PFSK-1 (cell line): ENCODE data around the gene TRIM17.

Source experiments
- POLR2AphosphoS5 ChIP-seq: IDR thresholded peaks from 2 replicates; pipeline ENCODE4 v1.6.1; 2012; ENCODE audit warnings: low read depth, mild to moderate bottlenecking, control low read depth, low read length, moderate library complexity
- SIN3A ChIP-seq: IDR thresholded peaks from 2 replicates; pipeline ENCODE4 v1.6.1; 2012; ENCODE audit warnings: mild to moderate bottlenecking, low read length, moderate library complexity, borderline replicate concordance; ENCODE audit not compliant: insufficient read depth
- TAF1 ChIP-seq: IDR thresholded peaks from 2 replicates; pipeline ENCODE4 v1.6.1; 2012; ENCODE audit warnings: low read length, control low read depth, borderline replicate concordance; ENCODE audit not compliant: insufficient read depth
- TF ChIP-seq, protein P1 (sequence below), 2 experiments: IDR thresholded peaks; 2 replicates each; pipeline versions ENCODE4 v1.6.1 to v1.8.0; 2011 to 2012; ENCODE audit warnings: low read depth in 2 of 2, low read length in 2 of 2, control low read depth in 1 of 2, inconsistent platforms in 1 of 2, mild to moderate bottlenecking in 1 of 2, moderate library complexity in 1 of 2; ENCODE audit not compliant: insufficient read depth in 1 of 2

DNA sequence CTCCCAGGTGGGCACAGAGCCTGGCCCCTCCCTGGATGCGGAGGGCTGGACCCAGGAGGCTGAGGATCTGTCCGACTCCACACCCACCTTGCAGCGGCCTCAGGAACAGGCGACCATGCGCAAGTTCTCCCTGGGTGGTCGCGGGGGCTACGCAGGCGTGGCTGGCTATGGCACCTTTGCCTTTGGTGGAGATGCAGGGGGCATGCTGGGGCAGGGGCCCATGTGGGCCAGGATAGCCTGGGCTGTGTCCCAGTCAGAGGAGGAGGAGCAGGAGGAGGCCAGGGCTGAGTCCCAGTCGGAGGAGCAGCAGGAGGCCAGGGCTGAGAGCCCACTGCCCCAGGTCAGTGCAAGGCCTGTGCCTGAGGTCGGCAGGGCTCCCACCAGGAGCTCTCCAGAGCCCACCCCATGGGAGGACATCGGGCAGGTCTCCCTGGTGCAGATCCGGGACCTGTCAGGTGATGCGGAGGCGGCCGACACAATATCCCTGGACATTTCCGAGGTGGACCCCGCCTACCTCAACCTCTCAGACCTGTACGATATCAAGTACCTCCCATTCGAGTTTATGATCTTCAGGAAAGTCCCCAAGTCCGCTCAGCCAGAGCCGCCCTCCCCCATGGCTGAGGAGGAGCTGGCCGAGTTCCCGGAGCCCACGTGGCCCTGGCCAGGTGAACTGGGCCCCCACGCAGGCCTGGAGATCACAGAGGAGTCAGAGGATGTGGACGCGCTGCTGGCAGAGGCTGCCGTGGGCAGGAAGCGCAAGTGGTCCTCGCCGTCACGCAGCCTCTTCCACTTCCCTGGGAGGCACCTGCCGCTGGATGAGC, 44.3 kb downstream of the TRIM17 start:
- no peak for TF ChIP-seq POLR2AphosphoS5
- TF ChIP-seq, protein P1, sequence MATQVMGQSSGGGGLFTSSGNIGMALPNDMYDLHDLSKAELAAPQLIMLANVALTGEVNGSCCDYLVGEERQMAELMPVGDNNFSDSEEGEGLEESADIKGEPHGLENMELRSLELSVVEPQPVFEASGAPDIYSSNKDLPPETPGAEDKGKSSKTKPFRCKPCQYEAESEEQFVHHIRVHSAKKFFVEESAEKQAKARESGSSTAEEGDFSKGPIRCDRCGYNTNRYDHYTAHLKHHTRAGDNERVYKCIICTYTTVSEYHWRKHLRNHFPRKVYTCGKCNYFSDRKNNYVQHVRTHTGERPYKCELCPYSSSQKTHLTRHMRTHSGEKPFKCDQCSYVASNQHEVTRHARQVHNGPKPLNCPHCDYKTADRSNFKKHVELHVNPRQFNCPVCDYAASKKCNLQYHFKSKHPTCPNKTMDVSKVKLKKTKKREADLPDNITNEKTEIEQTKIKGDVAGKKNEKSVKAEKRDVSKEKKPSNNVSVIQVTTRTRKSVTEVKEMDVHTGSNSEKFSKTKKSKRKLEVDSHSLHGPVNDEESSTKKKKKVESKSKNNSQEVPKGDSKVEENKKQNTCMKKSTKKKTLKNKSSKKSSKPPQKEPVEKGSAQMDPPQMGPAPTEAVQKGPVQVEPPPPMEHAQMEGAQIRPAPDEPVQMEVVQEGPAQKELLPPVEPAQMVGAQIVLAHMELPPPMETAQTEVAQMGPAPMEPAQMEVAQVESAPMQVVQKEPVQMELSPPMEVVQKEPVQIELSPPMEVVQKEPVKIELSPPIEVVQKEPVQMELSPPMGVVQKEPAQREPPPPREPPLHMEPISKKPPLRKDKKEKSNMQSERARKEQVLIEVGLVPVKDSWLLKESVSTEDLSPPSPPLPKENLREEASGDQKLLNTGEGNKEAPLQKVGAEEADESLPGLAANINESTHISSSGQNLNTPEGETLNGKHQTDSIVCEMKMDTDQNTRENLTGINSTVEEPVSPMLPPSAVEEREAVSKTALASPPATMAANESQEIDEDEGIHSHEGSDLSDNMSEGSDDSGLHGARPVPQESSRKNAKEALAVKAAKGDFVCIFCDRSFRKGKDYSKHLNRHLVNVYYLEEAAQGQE (IDR thresholded peaks at IDR 0.05; ENCODE audit: insufficient read depth in 1 of 2, low read depth in 2 of 2, low read length in 2 of 2): no peak
- TF ChIP-seq TAF1: no peak
- TF ChIP-seq SIN3A: no peak
